Right lobe of liver (tissue), 4 donors: ENCODE data around the gene XAGE2.

Experiments
- CTCF ChIP-seq, 4 donors: fragments of 200-600 bp in 3 of 4; fragments of 450-650 bp in 1 of 4; IDR thresholded peaks; one replicate each; pipeline versions ENCODE4 v1.5.1 to v1.8.0; 2016 to 2022; ENCODE audit warnings: antibody characterized with exemption in 4 of 4, mild to moderate bottlenecking in 2 of 4
- POLR2A ChIP-seq: fragments of 450-650 bp; IDR thresholded peaks from one replicate; pipeline ENCODE4 v1.6.1; 2017; ENCODE audit warnings: antibody characterized with exemption, mild to moderate bottlenecking
- donor health status: DM: no; HTN: no; CAD: no.
- donor health status: DM: no; HTN: no; CAD: no.
- donor health status: DM: no; HTN: yes; CAD: no.

- TF ChIP-seq CTCF (IDR thresholded peaks at IDR 0.05) (no peak), POLR2A (no peak)
Measured at GRCh38 chrX:52380993-52381392, 12.2 kb downstream of the XAGE2 start.
